Large intestine (tissue), 3 donors: ENCODE results near the gene TMEM11. TPM values are rescaled to one million over a fixed set of nuclear protein-coding genes. Genes with fewer than 3 reads are reported as not detected.

ENCODE experiments used
- DNase-seq, 2 donors: peaks; one replicate each; pipeline versions ENCODE4 v3.0.0 to v3.0.0-alpha.2; 2013
- H3K27ac ChIP-seq: one replicate; pipeline ENCODE4 v1.5.1; 2013; ENCODE audit warnings: low read length
- H3K27me3 ChIP-seq: 2 replicates; pipeline ENCODE4 v1.6.1; 2013; ENCODE audit warnings: low read length; ENCODE audit not compliant: control insufficient read depth, insufficient read depth
- H3K36me3 ChIP-seq: 2 replicates; pipeline ENCODE4 v1.6.1; 2013; ENCODE audit warnings: low read length; ENCODE audit not compliant: control insufficient read depth, insufficient read depth
- H3K4me1 ChIP-seq: one replicate; pipeline ENCODE4 v1.6.1; 2013; ENCODE audit warnings: low read length; ENCODE audit not compliant: control insufficient read depth, insufficient read depth
- H3K4me3 ChIP-seq: one replicate; pipeline ENCODE4 v1.5.1; 2013; ENCODE audit warnings: low read length
- H3K9me3 ChIP-seq: one replicate; pipeline ENCODE4 v1.6.1; 2013; ENCODE audit warnings: mild to moderate bottlenecking, low read depth, low read length, moderate library complexity; ENCODE audit not compliant: control insufficient read depth
- WGBS: methylation state at CpG from one replicate; pipeline ENCODE4 v1.1.5; 2013; ENCODE audit warnings: low lambda C conversion rate; ENCODE audit not compliant: insufficient coverage; 5-methylcytosine and 5-hydroxymethylcytosine counted together
- polyA plus RNA-seq: library from polyadenylated mRNA; unstranded; fragments of 120-200 nt; gene quantifications from one replicate; pipeline ENCODE4 v1.2.1, GENCODE V29; 2013

Gene TMEM11
- polyA plus RNA-seq, 1 donor: 21.6 TPM

- no peak overlapping the region for H3K27ac ChIP-seq
- no peaks in the 10 kb centered on the region for H3K36me3 ChIP-seq
- H3K9me3 ChIP-seq: no peaks in the 10 kb centered on the region
- no CpG with 5 or more reads among the region's 15 CpGs for WGBS
- DNase-seq: no peak
- peaks cover 6% of the 10 kb centered on the region for H3K4me1 ChIP-seq
- H3K27me3 ChIP-seq: no peaks in the 10 kb centered on the region
- no peak overlapping the region for H3K4me3 ChIP-seq
These were observed 37.5 kb upstream of the TMEM11 start for GRCh38 chr17:21251337-21252010.

DNA sequence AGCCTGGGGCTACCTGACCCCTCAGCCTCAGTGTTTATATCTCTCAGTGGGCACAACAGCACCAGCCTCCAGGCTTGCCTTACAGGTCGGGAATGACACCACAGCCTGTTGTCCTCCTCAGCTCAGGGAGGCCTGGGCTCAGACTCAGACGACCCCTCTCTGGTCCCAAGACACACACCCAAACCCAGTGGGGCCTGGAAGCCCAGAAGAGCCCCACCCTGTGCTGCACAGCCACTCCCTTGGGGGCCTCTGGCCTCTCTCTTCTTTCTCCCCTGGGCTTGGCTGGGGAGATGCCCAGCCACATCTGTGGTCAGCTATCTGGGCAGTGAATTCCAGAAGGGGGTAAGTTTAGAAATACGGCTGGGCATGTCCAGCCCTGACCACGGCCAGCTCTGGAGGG lies 36.9 kb upstream of the TMEM11 start:
- no peak for DNase-seq
- H3K4me1 ChIP-seq: peaks cover 6% of the 10 kb centered on the region
- H3K4me3 ChIP-seq: no peak overlapping the region
- no peaks in the 10 kb centered on the region for H3K9me3 ChIP-seq
- H3K27me3 ChIP-seq: no peaks in the 10 kb centered on the region
- no CpG with 5 or more reads among the region's 4 CpGs for WGBS
- no peak overlapping the region for H3K27ac ChIP-seq
- no peaks in the 10 kb centered on the region for H3K36me3 ChIP-seq

DNA sequence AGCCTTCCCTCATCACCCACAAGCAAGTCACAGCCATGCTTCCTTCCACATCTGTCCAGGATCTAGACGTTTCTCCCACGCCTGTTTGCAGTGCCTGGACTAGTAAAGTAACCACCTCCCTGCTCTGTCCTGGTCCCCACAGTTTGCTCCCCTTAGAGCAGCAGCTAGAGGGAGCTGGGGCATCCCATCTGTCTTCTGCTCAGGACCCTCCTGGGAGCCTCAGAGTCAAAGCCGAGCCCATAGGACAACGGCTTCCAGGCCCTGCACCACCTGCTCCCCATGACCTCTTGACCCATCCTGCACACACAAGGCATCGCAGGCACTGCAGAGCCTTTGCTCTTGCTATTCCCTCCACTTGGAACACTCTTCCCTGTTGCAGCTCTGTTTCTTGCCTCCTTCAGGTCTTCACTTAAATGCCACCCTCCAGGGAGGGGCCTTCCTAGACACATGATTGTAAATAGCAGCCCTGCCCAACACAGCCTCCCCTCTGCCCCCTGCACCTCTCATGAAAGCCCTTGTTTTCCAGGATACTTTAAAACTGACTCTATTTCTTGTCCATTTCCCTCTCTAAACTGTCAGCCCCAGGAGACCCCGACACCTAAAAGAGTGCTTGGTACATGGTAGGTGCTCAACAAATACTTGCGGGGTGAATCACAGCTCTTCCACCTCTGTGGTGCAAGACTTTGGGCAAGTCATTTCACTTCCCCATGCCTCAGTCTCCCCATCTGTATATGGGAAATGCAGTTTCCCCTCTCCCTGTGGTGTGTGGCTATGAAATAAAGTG lies 36.2 kb upstream of the TMEM11 start:
- Histone ChIP-seq H3K36me3 (no peaks in the 10 kb centered on the region), H3K4me1 (peaks cover 6% of the 10 kb centered on the region), H3K27ac (no peak overlapping the region), H3K27me3 (no peaks in the 10 kb centered on the region), H3K9me3 (no peaks in the 10 kb centered on the region), H3K4me3 (no peak overlapping the region)
- no peak for DNase-seq
- WGBS: 100% methylated on average over 1 of the region's 7 CpGs

- WGBS: no CpG with 5 or more reads among the region's 12 CpGs
- no peak overlapping the region for H3K4me3 ChIP-seq
- no peaks in the 10 kb centered on the region for H3K9me3 ChIP-seq
- H3K27me3 ChIP-seq: no peaks in the 10 kb centered on the region
- H3K27ac ChIP-seq: no peak overlapping the region
- no peaks in the 10 kb centered on the region for H3K36me3 ChIP-seq
- DNase-seq: no peak
- peaks cover 6% of the 10 kb centered on the region for H3K4me1 ChIP-seq
These were observed 35.3 kb upstream of the TMEM11 start for GRCh38 chr17:21249086-21249795.

DNA sequence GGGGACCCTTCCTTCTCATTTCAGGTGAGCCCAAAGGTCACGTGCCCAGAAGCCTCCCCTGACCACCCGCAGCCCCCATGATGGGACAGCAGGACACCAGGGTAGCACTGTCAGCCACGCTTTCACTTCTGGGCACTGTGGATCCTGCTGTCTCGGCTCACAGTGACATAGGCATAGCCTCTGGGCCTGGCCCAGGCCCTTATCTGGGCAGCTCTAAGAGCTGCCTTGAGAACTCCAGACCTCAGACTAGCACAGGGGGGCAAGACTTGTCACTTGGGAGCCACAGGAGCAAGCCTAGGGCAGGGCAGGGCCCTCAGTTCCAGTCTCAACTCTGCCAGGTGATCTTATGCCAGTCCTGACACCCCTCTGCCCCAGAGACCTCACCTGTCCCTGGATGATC lies 34.5 kb upstream of the TMEM11 start:
- Histone ChIP-seq H3K4me1 (peaks cover 6% of the 10 kb centered on the region), H3K9me3 (no peaks in the 10 kb centered on the region)
- no CpG with 5 or more reads among the region's 4 CpGs for WGBS

GRCh38 chr17:21247552-21248258 lies 33.7 kb upstream of the TMEM11 start:
- Histone ChIP-seq H3K27me3 (no peaks in the 10 kb centered on the region), H3K4me1 (peaks cover 7% of the 10 kb centered on the region), H3K27ac (no peak overlapping the region), H3K9me3 (no peaks in the 10 kb centered on the region), H3K4me3 (no peak overlapping the region), H3K36me3 (no peaks in the 10 kb centered on the region)
- whole genome bisulfite sequencing: no CpG with 5 or more reads among the region's 12 CpGs
- DNase-seq: no peak

More for the DNA sequence above, 34.5 kb upstream of the TMEM11 start:
- no peak for DNase-seq
- Histone ChIP-seq H3K27me3 (no peaks in the 10 kb centered on the region), H3K27ac (no peak overlapping the region), H3K36me3 (no peaks in the 10 kb centered on the region), H3K4me3 (no peak overlapping the region)

DNA sequence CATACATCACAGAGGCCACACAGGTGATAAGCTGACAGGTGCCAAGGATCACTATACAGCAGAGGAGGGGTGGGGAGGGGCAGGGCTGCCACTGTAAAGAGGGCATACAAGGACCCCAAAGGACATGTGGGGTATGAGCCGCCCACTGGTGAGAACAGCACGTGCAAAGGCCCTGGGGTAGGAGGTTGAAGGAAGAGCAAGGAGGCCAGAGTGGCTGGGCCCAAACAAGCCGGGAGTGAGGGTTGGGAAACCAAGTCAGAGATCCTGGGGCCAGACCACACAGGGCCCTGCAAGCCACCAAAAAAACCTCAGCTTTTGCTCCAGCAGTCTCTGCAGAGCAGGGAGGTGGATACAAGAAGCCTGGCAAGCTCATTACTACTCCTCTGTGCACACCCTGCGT lies 32.7 kb upstream of the TMEM11 start:
- Histone ChIP-seq H3K36me3 (no peaks in the 10 kb centered on the region), H3K4me1 (peaks cover 3% of the 10 kb centered on the region), H3K27me3 (no peaks in the 10 kb centered on the region), H3K4me3 (no peak overlapping the region), H3K27ac (no peak overlapping the region), H3K9me3 (no peaks in the 10 kb centered on the region)
- DNase-seq: no peak
- WGBS: no CpG with 5 or more reads among the region's 4 CpGs

- Histone ChIP-seq H3K27ac (no peak overlapping the region), H3K27me3 (no peaks in the 10 kb centered on the region), H3K9me3 (no peaks in the 10 kb centered on the region), H3K36me3 (no peaks in the 10 kb centered on the region), H3K4me1 (peaks cover 3% of the 10 kb centered on the region), H3K4me3 (no peak overlapping the region)
- DNase-seq: no peak
- WGBS: no CpG with 5 or more reads among the region's 9 CpGs
These were observed 31.7 kb upstream of the TMEM11 start for GRCh38 chr17:21245639-21246084.

- H3K4me3 ChIP-seq: no peak overlapping the region
- no CpG with 5 or more reads among the region's 23 CpGs for WGBS
- DNase-seq: peak; percentile 20
- no peaks in the 10 kb centered on the region for H3K27me3 ChIP-seq
- H3K36me3 ChIP-seq: no peaks in the 10 kb centered on the region
- no peak overlapping the region for H3K27ac ChIP-seq
- no peaks in the 10 kb centered on the region for H3K9me3 ChIP-seq
- peaks cover 3% of the 10 kb centered on the region for H3K4me1 ChIP-seq
These were observed 29.7 kb upstream of the TMEM11 start for GRCh38 chr17:21243516-21244303.
